NCI-H1694 (cell line): ENCODE data around the gene YY1.
"Not testable (repeated sequence)": the region's sequence is repeated elsewhere in the genome, so short reads cannot be mapped to it uniquely, and the experiment has no call there.

Source experiments
- DNase-seq: peaks from one replicate; lab custom pipeline; 2025; lab: John Stamatoyannopoulos, UW

YY1 gene

GRCh38 chr14:100296729-100297128 is 57.8 kb downstream of the YY1 start:
- not testable (repeated sequence) for DNase-seq

GRCh38 chr14:100297320-100298300 is 58.7 kb downstream of the YY1 start:
- DNase-seq: no peak

- no peak for DNase-seq
Observed at GRCh38 chr14:100298551-100299237, 59.8 kb downstream of the YY1 start.

- no peak for DNase-seq
Observed at GRCh38 chr14:100299238-100299560, 60.3 kb downstream of the YY1 start.

GRCh38 chr14:100302616-100303015 is 63.7 kb downstream of the YY1 start:
- DNase-seq: no peak

GRCh38 chr14:100303179-100303578 is 64.2 kb downstream of the YY1 start:
- DNase-seq: no peak

GRCh38 chr14:100303925-100304324 is 65.0 kb downstream of the YY1 start:
- no peak for DNase-seq

- DNase-seq: peak; percentile 62
Observed at GRCh38 chr14:100304825-100305323, 65.9 kb downstream of the YY1 start.

- DNase-seq: peak; percentile 42
Observed at GRCh38 chr14:100305324-100306100, 66.6 kb downstream of the YY1 start.

- peak; percentile 83 for DNase-seq
Observed at GRCh38 chr14:100306101-100306997, 67.4 kb downstream of the YY1 start, which contains the start of gene SLC25A29. SLC25A29 (minus strand) TSS chr14:100306444; CDS start chr14:100306232, 212 bp downstream.

GRCh38 chr14:100306998-100307765 is 68.2 kb downstream of the YY1 start:
- DNase-seq: no peak

GRCh38 chr14:100307766-100308426 is 69.0 kb downstream of the YY1 start:
- no peak for DNase-seq

- DNase-seq: not testable (repeated sequence)
Observed at GRCh38 chr14:100308427-100308792, 69.5 kb downstream of the YY1 start.

GRCh38 chr14:100309028-100309737 is 70.2 kb downstream of the YY1 start:
- no peak for DNase-seq

GRCh38 chr14:100312110-100312876 is 73.3 kb downstream of the YY1 start:
- not testable (repeated sequence) for DNase-seq

GRCh38 chr14:100312877-100313400 is 74.0 kb downstream of the YY1 start:
- no peak for DNase-seq

- DNase-seq: no peak
Observed at GRCh38 chr14:100313464-100314230, 74.7 kb downstream of the YY1 start.
